NCI-H2196 (cell line): ENCODE results near the gene TBX2.

Experiments
- DNase-seq: peaks from one replicate; lab custom pipeline; 2025; ENCODE audit not compliant: unreplicated experiment; lab: John Stamatoyannopoulos, UW

Gene TBX2

GRCh38 chr17:61385577-61386236 lies 13.9 kb upstream of the TBX2 start:
- DNase-seq, result no peak

DNA sequence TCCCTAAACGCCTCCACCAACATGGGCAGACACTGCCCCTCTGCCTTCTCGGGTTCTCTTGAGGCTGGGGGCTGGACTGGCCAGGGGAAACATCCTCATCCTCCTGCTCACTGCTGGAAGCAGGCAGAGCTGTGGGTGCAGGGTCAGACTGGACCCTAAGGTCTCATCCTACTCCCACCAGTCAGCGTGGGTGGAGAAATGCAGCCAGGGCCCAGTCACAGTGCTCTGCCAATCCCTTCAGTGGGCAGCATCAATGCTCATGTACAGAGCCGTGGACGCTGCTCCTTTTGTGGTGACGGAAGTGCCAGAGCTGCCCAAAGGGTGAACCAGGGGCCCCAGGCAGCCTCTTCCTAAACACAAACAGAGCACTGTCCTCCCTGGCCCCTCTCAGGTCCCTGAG lies 13.4 kb upstream of the TBX2 start:
- no peak for DNase-seq

- no peak for DNase-seq
Measured at GRCh38 chr17:61387011-61387410, 12.6 kb upstream of the TBX2 start.

- DNase-seq, result no peak
Measured at GRCh38 chr17:61387511-61388305, 11.9 kb upstream of the TBX2 start.

- DNase-seq, result no peak
Measured at GRCh38 chr17:61388561-61389356, 10.9 kb upstream of the TBX2 start.

- peak; percentile 38 for DNase-seq
Measured at GRCh38 chr17:61389670-61390478, 9.8 kb upstream of the TBX2 start.

GRCh38 chr17:61390479-61390791 lies 9.2 kb upstream of the TBX2 start:
- DNase-seq, result no peak

DNA sequence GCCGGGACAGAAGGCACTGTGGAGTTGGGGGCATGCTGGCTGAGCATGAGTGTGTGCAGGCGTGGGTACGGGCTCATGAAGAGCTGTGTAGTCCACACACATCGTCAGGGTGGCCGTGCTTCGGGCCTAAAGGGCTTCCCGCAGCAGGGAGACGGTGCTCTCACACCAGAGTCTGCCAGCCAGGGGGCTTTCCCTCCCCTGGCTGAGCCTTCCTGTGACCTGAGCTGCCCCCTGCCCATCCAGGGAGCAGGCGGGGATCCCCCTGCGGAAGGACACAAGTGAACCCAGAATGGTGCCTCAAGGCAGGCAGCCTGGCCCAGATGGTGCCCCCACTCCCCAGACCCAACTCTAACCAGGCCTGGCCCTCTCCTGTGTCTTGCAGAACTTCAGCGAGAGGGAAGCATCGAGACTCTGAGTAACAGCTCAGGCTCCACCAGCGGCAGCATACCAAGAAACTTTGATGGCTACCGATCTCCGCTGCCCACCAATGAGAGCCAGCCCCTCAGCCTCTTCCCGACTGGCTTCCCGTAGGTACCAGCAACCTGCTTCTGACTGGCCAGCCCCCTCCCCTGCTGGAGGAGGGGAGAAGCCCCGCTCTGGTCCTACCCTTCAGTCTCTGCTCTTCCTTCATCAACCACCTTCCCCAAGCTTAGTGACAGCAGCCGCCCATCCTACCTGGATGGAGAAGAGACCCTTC lies 7.9 kb upstream of the TBX2 start:
- no peak for DNase-seq

DNA sequence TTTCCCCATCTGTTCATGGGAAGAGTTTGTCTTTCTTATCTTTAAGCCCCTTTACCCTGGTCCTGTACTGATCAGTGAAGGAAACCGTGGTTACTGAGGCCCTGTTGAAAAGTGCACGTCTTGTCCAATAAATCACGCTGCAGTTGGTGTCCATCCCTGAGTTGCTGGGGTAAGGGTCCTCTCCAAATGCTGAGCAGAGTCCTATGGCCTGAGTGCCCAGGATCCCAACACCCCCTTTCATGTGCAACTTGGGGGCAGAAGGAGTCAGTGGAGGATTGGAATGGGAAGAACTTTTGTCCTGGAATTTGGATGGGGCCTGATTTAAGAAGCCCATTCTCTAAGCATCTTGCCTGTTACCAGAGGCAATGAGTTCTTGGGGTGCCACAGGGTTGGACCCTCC lies 7.0 kb upstream of the TBX2 start:
- no peak for DNase-seq

DNA sequence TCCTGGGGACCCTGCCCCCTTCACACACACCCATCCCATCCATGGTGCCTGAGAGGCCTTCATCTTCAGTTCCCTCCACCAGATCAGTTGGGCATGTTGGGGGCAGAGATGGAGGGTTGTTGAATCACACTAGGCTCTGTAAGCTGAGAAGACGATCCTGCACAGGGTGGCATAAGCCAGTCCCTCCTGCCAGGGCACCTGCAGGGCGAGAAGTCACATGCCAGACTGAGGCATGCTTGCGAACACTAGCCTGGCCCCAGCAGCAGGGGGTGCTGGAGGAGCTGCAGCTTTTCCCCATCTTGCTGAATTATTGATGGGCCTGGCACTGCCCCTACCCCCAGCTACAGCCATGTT lies 6.1 kb upstream of the TBX2 start:
- DNase-seq, result peak; percentile 39

GRCh38 chr17:61393904-61394629 lies 5.6 kb upstream of the TBX2 start:
- no peak for DNase-seq

- no peak for DNase-seq
Measured at GRCh38 chr17:61394630-61395408, 4.8 kb upstream of the TBX2 start.

GRCh38 chr17:61395409-61395982 lies 4.1 kb upstream of the TBX2 start:
- DNase-seq, result no peak

- DNase-seq, result no peak
Measured at GRCh38 chr17:61395983-61396585, 3.6 kb upstream of the TBX2 start.

DNA sequence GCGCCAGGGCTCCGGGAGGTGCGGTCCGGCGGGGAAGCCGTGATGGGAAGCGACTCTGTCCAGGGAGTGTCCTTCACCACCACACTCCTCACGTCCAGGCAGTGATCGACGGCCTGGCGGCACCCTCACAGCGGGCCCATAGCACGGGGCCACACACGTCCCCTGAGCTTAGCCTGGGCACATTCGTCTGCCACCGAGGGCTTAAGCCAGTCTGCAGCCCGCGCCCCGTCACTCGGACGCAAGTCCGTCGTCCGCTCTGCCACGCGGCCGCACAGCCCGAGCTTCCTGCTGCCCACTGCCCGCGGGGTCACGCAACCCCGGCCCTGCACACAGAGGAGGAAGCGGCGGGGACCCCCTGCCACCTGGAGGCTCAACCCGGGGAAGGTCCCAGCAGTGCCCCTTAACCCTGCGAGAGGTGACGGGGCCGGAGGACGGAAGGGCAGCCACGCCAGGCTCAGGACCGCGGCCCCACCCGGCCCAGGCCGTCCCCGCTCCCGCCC lies 3.0 kb upstream of the TBX2 start:
- DNase-seq, result no peak

DNA sequence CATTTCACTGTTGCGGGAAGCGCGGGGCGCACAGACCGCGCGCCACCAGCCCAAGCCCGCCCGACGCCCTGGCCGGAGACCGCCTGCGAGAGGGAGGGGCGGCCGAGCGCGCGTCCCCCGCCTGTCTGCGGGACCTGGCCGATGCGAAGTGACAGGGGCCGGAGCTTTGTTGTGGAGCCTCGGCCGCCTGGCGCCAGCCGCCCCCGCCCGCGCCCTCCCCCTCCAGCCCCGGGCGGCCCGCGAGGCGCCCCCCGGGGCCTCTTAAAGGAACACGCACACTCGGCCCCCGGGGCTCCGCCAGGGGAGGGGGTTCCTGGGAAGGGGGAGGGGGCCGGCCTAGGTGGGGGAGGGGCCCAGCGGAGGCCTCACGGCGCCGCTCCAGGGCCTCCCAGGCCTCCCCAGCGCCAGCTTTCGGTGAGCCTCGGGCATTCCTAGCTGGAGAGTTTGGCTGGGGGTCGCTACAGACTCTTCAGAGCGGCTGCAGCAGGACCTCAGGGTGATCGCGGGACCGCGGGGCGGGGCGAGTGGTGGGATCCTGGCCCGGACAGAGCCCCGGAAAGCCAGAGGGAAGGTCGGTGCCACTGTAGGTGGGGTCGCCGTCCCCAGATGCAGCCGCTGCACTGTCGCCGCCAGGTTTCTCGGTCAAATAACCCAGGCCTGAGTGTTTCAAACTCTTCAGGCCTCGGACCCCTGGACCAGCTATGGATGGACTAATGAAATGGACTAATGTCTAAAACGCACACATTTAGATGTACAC lies 2.4 kb upstream of the TBX2 start:
- DNase-seq, result no peak

DNA sequence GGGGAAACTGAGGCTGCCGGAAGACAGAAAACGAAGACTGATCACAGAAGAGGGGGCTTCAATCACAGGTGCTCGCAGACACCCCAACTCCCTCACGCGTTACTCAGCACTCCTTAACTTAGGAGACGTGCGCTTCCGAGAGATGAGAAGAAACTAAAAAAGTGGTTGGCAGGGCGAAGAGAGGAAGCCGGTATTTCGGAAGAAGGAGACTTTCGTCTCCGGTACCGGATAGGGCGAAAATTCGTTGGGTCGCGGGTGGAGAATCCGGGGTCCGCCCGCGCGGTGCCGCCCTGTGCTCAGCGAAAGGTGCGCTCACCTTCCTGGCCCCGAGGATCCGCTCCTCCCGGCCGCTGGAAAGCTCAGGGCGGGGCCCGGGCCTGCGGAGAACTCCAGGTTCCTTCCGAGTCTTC lies 917 bp upstream of the TBX2 start:
- DNase-seq, result no peak
